Duodenal mucosa (tissue), 2 donors: ENCODE results near the gene LYPD5.
A peak's percentile ranks its signal among the peaks of the same experiment; 100 is the strongest.
"Not testable (repeated sequence)": the region's sequence is repeated elsewhere in the genome, so short reads cannot be mapped to it uniquely, and the experiment has no call there.

Experiments used
- H3K27ac ChIP-seq: one replicate; pipeline ENCODE4 v1.7.0; 2013; ENCODE audit warnings: low read depth, low read length
- H3K27me3 ChIP-seq, 2 donors: one replicate each; pipeline ENCODE4 v1.7.0; 2013; ENCODE audit warnings: low read length in 2 of 2, control low read depth in 1 of 2; ENCODE audit not compliant: insufficient read depth in 2 of 2, control insufficient read depth in 1 of 2
- H3K36me3 ChIP-seq, 2 donors: one replicate each; pipeline ENCODE4 v1.7.0; 2013; ENCODE audit warnings: low read length in 2 of 2, control low read depth in 1 of 2; ENCODE audit not compliant: insufficient read depth in 2 of 2, control insufficient read depth in 1 of 2
- H3K4me1 ChIP-seq, 2 donors: one replicate each; pipeline ENCODE4 v1.7.0; 2013; ENCODE audit warnings: low read length in 2 of 2, control low read depth in 1 of 2; ENCODE audit not compliant: insufficient read depth in 2 of 2, control insufficient read depth in 1 of 2
- H3K4me3 ChIP-seq, 2 donors: one replicate each; pipeline ENCODE4 v1.7.0; 2013; ENCODE audit warnings: low read length in 2 of 2, low read depth in 1 of 2
- H3K9ac ChIP-seq, 2 donors: one replicate each; pipeline ENCODE4 v1.7.0; 2013; ENCODE audit warnings: low read length in 2 of 2, low read depth in 1 of 2
- H3K9me3 ChIP-seq, 2 donors: one replicate each; pipeline ENCODE4 v1.7.0; 2013; ENCODE audit warnings: low read length in 2 of 2, control low read depth in 1 of 2; ENCODE audit not compliant: control insufficient read depth in 1 of 2

LYPD5 gene, protein sequence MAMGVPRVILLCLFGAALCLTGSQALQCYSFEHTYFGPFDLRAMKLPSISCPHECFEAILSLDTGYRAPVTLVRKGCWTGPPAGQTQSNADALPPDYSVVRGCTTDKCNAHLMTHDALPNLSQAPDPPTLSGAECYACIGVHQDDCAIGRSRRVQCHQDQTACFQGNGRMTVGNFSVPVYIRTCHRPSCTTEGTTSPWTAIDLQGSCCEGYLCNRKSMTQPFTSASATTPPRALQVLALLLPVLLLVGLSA

DNA sequence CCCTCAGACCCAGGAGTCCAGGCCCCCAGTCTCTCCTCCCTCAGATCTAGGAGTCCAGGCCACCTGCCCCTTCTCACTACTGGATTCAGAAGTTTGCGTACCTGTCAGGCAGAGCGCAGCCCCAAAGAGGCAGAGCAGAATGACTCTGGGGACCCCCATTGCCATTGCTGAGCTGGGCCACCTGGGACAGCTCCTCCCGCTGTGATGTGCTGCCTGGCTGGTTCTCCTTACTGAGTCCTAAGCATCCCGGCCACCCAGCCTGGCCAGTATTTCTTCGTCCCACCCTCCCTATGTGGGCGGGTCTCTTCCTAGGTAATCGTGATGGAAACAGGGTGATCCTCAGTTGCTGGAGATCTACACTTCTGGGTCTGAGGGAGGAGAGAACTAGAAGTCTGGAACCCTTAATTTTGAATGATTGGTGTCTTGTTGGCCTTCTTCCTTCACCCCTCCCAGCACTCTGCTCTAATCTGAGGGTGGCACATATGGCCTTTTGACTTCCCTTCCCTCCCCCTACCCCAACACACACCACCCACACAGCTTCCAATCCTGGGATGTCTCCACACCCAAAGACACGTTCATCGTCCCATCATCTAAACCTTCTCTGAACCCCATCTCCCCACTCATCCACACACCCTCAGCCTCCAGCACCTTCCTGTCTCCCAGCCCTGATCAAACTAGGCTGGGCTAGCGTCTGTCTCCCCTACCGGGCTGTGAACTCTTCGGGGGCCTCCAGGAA is at the start of gene LYPD5:
LYPD5 (minus strand) TSS at position 232 of the 736 bp plus-strand sequence; CDS start at position 165, 67 bp downstream.
- peaks cover 0 to 6% of the 10 kb centered on the region in 2 donors for H3K27me3 ChIP-seq
- no peaks in the 10 kb centered on the region for H3K36me3 ChIP-seq
- H3K9ac ChIP-seq, result no peak within 1 kb of the TSS
- no peak within 1 kb of the TSS for H3K4me3 ChIP-seq
- peaks cover 6 to 11% of the 10 kb centered on the region in 2 donors for H3K4me1 ChIP-seq
- H3K27ac ChIP-seq, result no peak within 1 kb of the TSS
- no peaks in the 10 kb centered on the region for H3K9me3 ChIP-seq

DNA sequence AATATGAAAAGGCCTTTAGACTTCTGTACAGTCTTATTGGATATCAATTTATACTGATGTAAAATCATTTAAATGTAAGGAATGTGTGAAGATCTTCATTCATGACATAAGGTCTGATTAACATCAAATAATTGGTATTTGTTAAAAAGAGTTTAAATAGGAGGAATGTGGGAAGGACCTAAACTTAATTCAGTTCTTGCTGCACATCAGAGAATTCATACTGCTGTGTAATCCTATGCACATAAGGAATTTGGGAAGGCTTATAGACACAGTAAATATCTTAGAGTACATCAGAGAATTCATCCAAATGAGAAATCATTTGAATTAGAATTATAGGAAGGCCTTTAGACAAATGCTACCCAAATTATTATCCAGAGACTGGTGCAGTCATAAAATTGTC is 46.6 kb upstream of the LYPD5 start:
- Histone ChIP-seq H3K4me1 (no peaks in the 10 kb centered on the region), H3K9me3 (peaks cover 75 to 81% of the 10 kb centered on the region in 2 donors), H3K4me3 (no peak overlapping the region), H3K27ac (no peak overlapping the region), H3K9ac (no peak overlapping the region), H3K27me3 (no peaks in the 10 kb centered on the region), H3K36me3 (peaks cover 40 to 53% of the 10 kb centered on the region in 2 donors)

DNA sequence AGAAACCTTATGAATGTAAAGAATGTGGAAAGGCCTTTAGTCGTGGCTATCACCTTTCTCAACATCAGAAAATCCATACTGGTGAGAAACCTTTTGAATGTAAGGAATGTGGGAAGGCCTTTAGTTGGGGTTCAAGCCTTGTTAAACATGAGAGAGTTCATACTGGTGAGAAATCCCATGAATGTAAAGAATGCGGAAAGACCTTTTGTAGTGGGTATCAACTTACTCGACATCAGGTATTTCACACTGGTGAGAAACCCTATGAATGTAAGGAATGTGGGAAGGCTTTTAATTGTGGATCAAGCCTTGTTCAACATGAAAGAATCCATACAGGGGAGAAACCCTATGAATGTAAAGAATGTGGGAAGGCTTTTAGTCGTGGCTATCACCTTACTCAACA is 45.6 kb upstream of the LYPD5 start:
- Histone ChIP-seq H3K9ac (no peak overlapping the region), H3K4me1 (no peaks in the 10 kb centered on the region), H3K9me3 (peaks cover 81 to 90% of the 10 kb centered on the region in 2 donors), H3K36me3 (peaks cover 50 to 62% of the 10 kb centered on the region in 2 donors), H3K27me3 (no peaks in the 10 kb centered on the region), H3K4me3 (peak overlapping the region in 1 of 2 donors; percentile 14), H3K27ac (no peak overlapping the region)

DNA sequence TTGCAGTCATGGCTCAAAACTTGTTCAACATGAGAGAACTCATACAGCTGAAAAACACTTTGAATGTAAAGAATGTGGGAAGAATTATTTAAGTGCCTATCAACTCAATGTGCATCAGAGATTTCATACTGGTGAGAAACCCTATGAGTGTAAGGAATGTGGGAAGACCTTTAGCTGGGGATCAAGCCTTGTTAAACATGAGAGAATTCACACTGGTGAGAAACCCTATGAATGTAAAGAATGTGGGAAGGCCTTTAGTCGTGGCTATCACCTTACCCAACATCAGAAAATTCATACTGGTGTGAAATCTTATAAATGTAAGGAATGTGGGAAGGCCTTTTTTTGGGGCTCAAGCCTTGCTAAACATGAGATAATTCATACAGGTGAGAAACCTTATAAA is 45.0 kb upstream of the LYPD5 start:
- Histone ChIP-seq H3K4me1 (no peaks in the 10 kb centered on the region), H3K4me3 (peak overlapping the region; percentile 30 to 34), H3K27me3 (no peaks in the 10 kb centered on the region), H3K9ac (no peak overlapping the region), H3K27ac (no peak overlapping the region), H3K36me3 (peaks cover 56 to 62% of the 10 kb centered on the region in 2 donors), H3K9me3 (peaks cover 80 to 90% of the 10 kb centered on the region in 2 donors)

DNA sequence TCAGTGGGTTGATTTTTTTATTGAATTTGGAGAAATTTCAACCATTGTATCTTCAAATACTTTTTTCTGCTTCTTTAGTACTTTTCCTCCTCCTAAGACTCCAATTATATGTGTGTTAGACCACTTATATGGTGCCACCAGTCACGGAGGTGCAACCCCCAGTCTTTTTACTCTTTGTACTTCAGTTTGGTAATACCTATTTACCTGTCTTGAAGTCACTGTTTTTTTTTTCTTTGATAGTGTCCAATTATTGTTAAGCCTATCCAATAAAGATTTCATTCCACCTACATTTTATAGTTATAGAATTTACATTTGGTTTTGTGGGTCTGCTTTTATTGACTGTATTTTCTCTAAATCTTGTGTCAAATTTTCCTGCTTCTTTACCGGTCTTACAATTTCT is 39.8 kb upstream of the LYPD5 start:
- no peaks in the 10 kb centered on the region for H3K27me3 ChIP-seq
- H3K4me3 ChIP-seq, result peak overlapping the region in 1 of 2 donors; percentile 35
- peaks cover 72 to 88% of the 10 kb centered on the region in 2 donors for H3K9me3 ChIP-seq
- H3K9ac ChIP-seq, result no peak overlapping the region
- no peak overlapping the region for H3K27ac ChIP-seq
- H3K4me1 ChIP-seq, result no peaks in the 10 kb centered on the region
- peaks cover 69 to 87% of the 10 kb centered on the region in 2 donors for H3K36me3 ChIP-seq

DNA sequence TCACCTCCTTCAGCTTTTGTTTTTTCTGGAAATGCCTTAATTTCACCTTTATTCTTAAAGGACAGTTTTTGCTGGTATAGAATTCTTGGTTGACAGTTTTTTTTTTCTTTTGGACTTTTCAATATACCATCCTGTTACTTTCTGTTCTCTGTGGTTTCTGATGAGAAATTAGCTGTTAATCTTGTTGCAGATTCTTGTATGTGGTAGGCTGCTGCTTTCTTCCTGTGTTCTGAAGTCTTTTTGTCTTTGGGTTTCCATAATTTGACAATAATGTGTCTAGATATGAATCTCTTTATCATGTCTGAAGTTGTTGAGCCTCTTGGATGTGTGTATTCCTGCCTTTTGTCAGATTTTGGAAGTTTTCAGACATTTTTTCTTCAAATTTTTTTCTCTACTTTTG is 36.9 kb upstream of the LYPD5 start:
- H3K4me1 ChIP-seq, result no peaks in the 10 kb centered on the region
- no peaks in the 10 kb centered on the region for H3K27me3 ChIP-seq
- peaks cover 67 to 82% of the 10 kb centered on the region in 2 donors for H3K9me3 ChIP-seq
- no peak overlapping the region for H3K27ac ChIP-seq
- H3K9ac ChIP-seq, result no peak overlapping the region
- H3K4me3 ChIP-seq, result no peak overlapping the region
- H3K36me3 ChIP-seq, result peaks cover 68 to 88% of the 10 kb centered on the region in 2 donors

DNA sequence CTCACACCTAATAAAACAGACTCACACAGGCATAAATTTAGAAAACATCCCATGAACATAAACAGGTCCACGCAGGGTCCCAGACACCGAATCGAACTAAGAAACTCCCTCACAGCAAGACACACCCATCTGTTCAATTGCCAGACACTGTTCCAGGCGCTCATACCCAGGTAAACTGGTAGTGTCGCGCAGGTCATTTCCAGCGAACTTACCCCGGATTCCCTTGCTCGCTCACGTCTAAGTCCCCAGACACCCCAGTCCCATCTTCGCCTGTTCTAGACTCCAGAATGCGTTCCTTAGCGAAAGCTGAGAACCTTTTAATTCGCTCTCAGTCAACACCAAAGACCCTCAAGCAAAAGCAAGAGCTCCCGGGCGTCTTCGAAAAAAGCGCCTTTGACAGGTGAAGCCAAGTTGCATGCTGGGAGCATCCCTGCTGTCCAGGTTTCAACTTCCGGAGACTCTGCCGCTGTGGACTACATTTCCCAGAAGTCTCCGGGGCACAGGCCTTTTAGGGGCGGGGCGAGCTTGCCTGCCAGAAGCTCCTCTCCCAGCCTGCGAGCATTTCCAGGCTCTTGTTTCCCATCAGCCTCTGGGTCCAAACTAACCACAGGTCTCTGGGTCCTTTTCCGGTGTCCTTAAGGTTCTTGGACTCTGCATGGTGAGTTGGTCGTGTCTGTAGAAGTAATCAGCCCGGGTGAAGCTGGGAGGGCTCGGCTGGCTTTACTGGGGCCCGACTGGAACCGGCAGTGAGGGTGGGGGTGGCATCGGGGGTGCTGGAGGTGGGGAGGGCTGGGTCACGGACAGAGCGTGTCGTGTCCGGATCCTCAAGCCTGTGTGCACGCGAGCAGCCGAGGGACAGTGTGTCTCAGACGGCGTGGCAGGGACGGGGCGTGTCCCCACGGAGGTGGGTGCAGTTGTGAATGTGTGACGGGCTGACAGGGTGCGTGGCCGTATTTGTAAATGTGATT is 24.8 kb upstream of the LYPD5 start, which contains the start of gene ZNF283:
ZNF283 (plus strand) TSS at position 535 of the 968 bp plus-strand sequence. CDS start 6,184 bp downstream, outside the sequence.
- no peaks in the 10 kb centered on the region for H3K27me3 ChIP-seq
- H3K9ac ChIP-seq, result peak within 1 kb of the TSS; percentile 58 to 64
- no peaks in the 10 kb centered on the region for H3K9me3 ChIP-seq
- peaks cover 8 to 12% of the 10 kb centered on the region in 2 donors for H3K4me1 ChIP-seq
- no peak within 1 kb of the TSS for H3K27ac ChIP-seq
- peak within 1 kb of the TSS; percentile 70 to 95 for H3K4me3 ChIP-seq
- peaks cover 10 to 25% of the 10 kb centered on the region in 2 donors for H3K36me3 ChIP-seq

DNA sequence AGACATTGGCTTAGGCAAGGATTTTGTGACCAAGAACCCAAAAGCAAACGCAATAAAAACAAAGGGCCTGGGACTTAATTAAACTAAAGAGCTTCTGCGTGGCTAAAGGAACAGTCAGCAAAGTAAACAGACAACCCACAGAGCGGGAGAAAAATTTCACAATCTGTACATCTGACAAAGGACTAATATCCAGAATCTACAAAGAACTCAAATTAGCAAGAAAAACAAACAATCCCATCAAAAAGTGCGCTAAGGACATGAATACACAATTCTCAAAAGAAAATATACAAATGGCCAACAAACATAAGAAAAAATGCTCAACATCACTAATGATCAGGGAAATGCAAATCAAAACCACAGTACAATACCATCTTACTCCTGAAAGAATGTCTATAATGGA is 22.3 kb upstream of the LYPD5 start:
- H3K27ac ChIP-seq, H3K4me3 ChIP-seq, H3K9ac ChIP-seq, H3K9me3 ChIP-seq, H3K36me3 ChIP-seq: not testable (repeated sequence)
- peaks cover 7 to 20% of the 10 kb centered on the region in 2 donors for H3K27me3 ChIP-seq
- H3K4me1 ChIP-seq, result peaks cover 12 to 23% of the 10 kb centered on the region in 2 donors

DNA sequence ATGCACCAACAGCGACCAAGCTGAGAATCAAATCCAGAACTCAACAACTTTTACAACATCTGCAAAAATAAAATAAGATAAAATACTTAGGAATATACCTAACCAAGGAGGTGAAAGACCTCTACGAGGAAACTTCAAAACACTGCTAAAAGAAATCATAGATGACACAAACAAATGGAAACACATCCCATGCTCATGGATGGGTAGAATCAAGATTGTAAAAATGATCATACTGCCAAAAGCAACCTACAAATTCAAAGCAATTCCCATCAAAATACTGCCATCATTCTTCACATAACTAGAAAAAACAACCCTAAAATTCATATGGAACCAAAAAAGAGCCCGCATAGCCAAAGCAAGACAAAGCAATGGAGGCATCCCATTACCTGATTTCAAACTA is 21.6 kb upstream of the LYPD5 start:
- H3K36me3 ChIP-seq, H3K4me3 ChIP-seq, H3K27ac ChIP-seq, H3K9ac ChIP-seq, H3K9me3 ChIP-seq: not testable (repeated sequence)
- H3K27me3 ChIP-seq, result peaks cover 7 to 23% of the 10 kb centered on the region in 2 donors
- H3K4me1 ChIP-seq, result peaks cover 12 to 23% of the 10 kb centered on the region in 2 donors
